ENCODE measurements around the gene FGF18.

GRCh38 chr5:171483551-171484135, 64.2 kb downstream of the FGF18 start:
- TF ChIP-seq CTCF (IDR thresholded peaks at IDR 0.05): no peak
- TF ChIP-seq POLR2AphosphoS5 (IDR thresholded peaks at IDR 0.05): peak in 3 of 4 donors; percentile 33 to 70 (median 42)
- no peak for TF ChIP-seq POLR2A (IDR thresholded peaks at IDR 0.05)

All from sigmoid colon (tissue), 4 donors.